ENCODE results near the gene MRTFB. TPM values are rescaled to one million over a fixed set of nuclear protein-coding genes. Genes with fewer than 3 reads are reported as not detected.
A peak's percentile ranks its signal among the peaks of the same experiment; 100 is the strongest.

MRTFB gene
- total RNA-seq, 6 experiments from 2014 or later: 15.7 to 23.9 (median 18.6) TPM

- WGBS (ENCODE audit: insufficient coverage, low coverage, low lambda C conversion rate, missing lambda C conversion rate): 47% methylated on average over 3 of the region's 3 CpGs
- H3K27me3 ChIP-seq: no peaks in the 10 kb centered on the region
- intact Hi-C loops (cut with DNase I): no loop called here
- no peak overlapping the region for H3K4me3 ChIP-seq
- DNase-seq (no peak), ATAC-seq (no peak)
- H3K9me3 ChIP-seq: no peaks in the 10 kb centered on the region
- peaks cover 0 to 32% (median 15%) of the 10 kb centered on the region in 4 donors for H3K4me1 ChIP-seq
- H3K27ac ChIP-seq: no peak overlapping the region
- H3K36me3 ChIP-seq: peaks cover 0 to 24% (median 8%) of the 10 kb centered on the region in 4 donors
- no peak for TF ChIP-seq POLR2A (IDR thresholded peaks at IDR 0.05)
- no peak for TF ChIP-seq CTCF (IDR thresholded peaks at IDR 0.05)
These were observed 171.7 kb downstream of the MRTFB start for GRCh38 chr16:14242769-14243168.

- ATAC-seq (no peak), DNase-seq (no peak)
- Histone ChIP-seq H3K9me3 (no peaks in the 10 kb centered on the region), H3K4me1 (peaks cover 0 to 32% (median 15%) of the 10 kb centered on the region in 4 donors), H3K27ac (no peak overlapping the region), H3K27me3 (no peaks in the 10 kb centered on the region), H3K36me3 (peaks cover 0 to 33% (median 9%) of the 10 kb centered on the region in 4 donors), H3K4me3 (no peak overlapping the region)
- WGBS (ENCODE audit: insufficient coverage, low coverage, low lambda C conversion rate, missing lambda C conversion rate): 94% methylated on average over 4 of the region's 4 CpGs
- TF ChIP-seq CTCF (IDR thresholded peaks at IDR 0.05) (no peak), POLR2A (IDR thresholded peaks at IDR 0.05) (no peak)
- intact Hi-C loops (cut with DNase I): no loop called here
These were observed 173.3 kb downstream of the MRTFB start for GRCh38 chr16:14244196-14245010.

- no peaks in the 10 kb centered on the region for H3K27me3 ChIP-seq
- DNase-seq (no peak), ATAC-seq (no peak)
- intact Hi-C loops (cut with DNase I): no loop called here
- no peak overlapping the region for H3K4me3 ChIP-seq
- peaks cover 0 to 64% (median 10%) of the 10 kb centered on the region in 4 donors for H3K36me3 ChIP-seq
- WGBS (ENCODE audit: insufficient coverage, low coverage, low lambda C conversion rate, missing lambda C conversion rate): 91% methylated on average over 4 of the region's 5 CpGs
- H3K9me3 ChIP-seq: no peaks in the 10 kb centered on the region
- H3K27ac ChIP-seq: no peak overlapping the region
- H3K4me1 ChIP-seq: no peaks in the 10 kb centered on the region
- TF ChIP-seq CTCF (IDR thresholded peaks at IDR 0.05) (no peak), POLR2A (IDR thresholded peaks at IDR 0.05) (no peak)
These were observed 177.7 kb downstream of the MRTFB start for GRCh38 chr16:14248791-14249190.

GRCh38 chr16:14249291-14250032, 178.3 kb downstream of the MRTFB start:
- WGBS (ENCODE audit: insufficient coverage, low coverage, low lambda C conversion rate, missing lambda C conversion rate): 62% methylated on average over 7 of the region's 7 CpGs

More at GRCh38 chr16:14249291-14250032, 178.3 kb downstream of the MRTFB start:
- no peak overlapping the region for H3K4me3 ChIP-seq
- ATAC-seq: peak; percentile 49 to 66 (median 59)
- H3K9me3 ChIP-seq: no peaks in the 10 kb centered on the region
- intact Hi-C loops (cut with DNase I): no loop called here
- peaks cover 0 to 70% (median 10%) of the 10 kb centered on the region in 4 donors for H3K36me3 ChIP-seq
- no peak overlapping the region for H3K27ac ChIP-seq
- H3K4me1 ChIP-seq: no peaks in the 10 kb centered on the region
- DNase-seq: no peak
- no peak for TF ChIP-seq POLR2A (IDR thresholded peaks at IDR 0.05)
- peak; percentile 65 to 86 (median 83) for TF ChIP-seq CTCF (IDR thresholded peaks at IDR 0.05)
- no peaks in the 10 kb centered on the region for H3K27me3 ChIP-seq
